B cell (primary cell): ENCODE data around the gene TCAP. TPM values are rescaled to one million over a fixed set of nuclear protein-coding genes. Genes with fewer than 3 reads are reported as not detected.

Experiments used
- ATAC-seq: fragments of 200-7000 bp; cut with Tn5 transposase; one replicate; pipeline ENCODE4 v1.10.0; 2021; ENCODE audit warnings: low read depth, mild to moderate bottlenecking, moderate number of reproducible peaks, moderate library complexity
- CTCF ChIA-PET: fragments of 350-600 bp; sonication (Branson Sonifier 250); formaldehyde crosslinking; loops from one replicate; lab custom pipeline; 2021; ENCODE audit warnings: antibody characterized with exemption, inconsistent platforms; lab: Charles Lee
- POLR2A ChIA-PET: fragments of 350-600 bp; sonication (Branson Sonifier 250); formaldehyde crosslinking; loops from one replicate; lab custom pipeline; 2021; ENCODE audit warnings: antibody characterized with exemption; lab: Charles Lee
- DNase-seq: peaks from one replicate; pipeline ENCODE4 v3.0.0; 2013
- H2AFZ ChIP-seq: 2 replicates; pipeline ENCODE4 v1.6.1; 2012; ENCODE audit warnings: mild to moderate bottlenecking, low read depth, low read length; ENCODE audit not compliant: insufficient read depth, poor library complexity, severe bottlenecking
- H3K27ac ChIP-seq, 2 donors: 1 replicate in 1 of 2; 2 replicates in 1 of 2; pipeline ENCODE4 v1.5.1; 2012 to 2013; ENCODE audit warnings: low read length in 2 of 2, mild to moderate bottlenecking in 2 of 2, moderate library complexity in 1 of 2
- H3K27me3 ChIP-seq, 4 experiments: fragments of 200-600 bp in 1 of 4; sonication (generic) in 1 of 4; replicated peaks in 1 of 4; 1 replicate in 2 of 4; 2 replicates in 2 of 4; pipeline versions ENCODE4 v1.6.1 to v1.7.0; 2013 to 2016; ENCODE audit warnings: low read length in 3 of 4, mild to moderate bottlenecking in 2 of 4, mixed read lengths in 1 of 4, moderate library complexity in 1 of 4; ENCODE audit not compliant: insufficient read depth in 4 of 4, control insufficient read depth in 3 of 4; ENCODE audit errors: control extremely low read depth in 1 of 4
- H3K36me3 ChIP-seq, 2 experiments: replicated peaks in 1 of 2; 1 replicate in 1 of 2; 2 replicates in 1 of 2; pipeline versions ENCODE4 v1.6.1 to v1.7.1; 2013; ENCODE audit warnings: low read length in 1 of 2; ENCODE audit not compliant: insufficient read depth in 2 of 2, control insufficient read depth in 1 of 2; ENCODE audit errors: control extremely low read depth in 1 of 2, extremely low read depth in 1 of 2
- H3K4me1 ChIP-seq, 2 donors: fragments of 200-600 bp in 1 of 2; sonication (generic) in 1 of 2; 1 replicate in 1 of 2; 2 replicates in 1 of 2; pipeline versions ENCODE4 v1.5.1 to v1.6.1; 2013 to 2017; ENCODE audit warnings: low read length in 2 of 2; ENCODE audit not compliant: control insufficient read depth in 2 of 2, insufficient read depth in 2 of 2
- H3K4me2 ChIP-seq: replicated peaks from 2 replicates; pipeline ENCODE3; 2012; ENCODE audit warnings: mild to moderate bottlenecking, low read depth, low read length; ENCODE audit not compliant: poor library complexity, severe bottlenecking
- H3K4me3 ChIP-seq, 5 experiments: fragments of 200-600 bp in 1 of 5; sonication (generic) in 1 of 5; 1 replicate in 3 of 5; 2 replicates in 2 of 5; pipeline versions ENCODE4 v1.5.1 to v1.7.0; 2011 to 2016; ENCODE audit warnings: low read length in 4 of 5, mild to moderate bottlenecking in 4 of 5, low read depth in 2 of 5, control low read depth in 1 of 5, moderate library complexity in 1 of 5; ENCODE audit not compliant: insufficient read depth in 1 of 5; ENCODE audit errors: control extremely low read depth in 1 of 5, extremely low read depth in 1 of 5
- H3K79me2 ChIP-seq: fragments of 200-600 bp; sonication (generic); one replicate; pipeline ENCODE4 v1.6.0; 2016; ENCODE audit warnings: low read length; ENCODE audit not compliant: control insufficient read depth, insufficient read depth
- H3K9ac ChIP-seq: fragments of 200-600 bp; sonication (generic); 2 replicates; pipeline ENCODE4 v1.6.1; 2017; ENCODE audit warnings: mild to moderate bottlenecking, low read length, moderate library complexity
- H3K9me3 ChIP-seq, 3 donors: one replicate each; pipeline versions ENCODE4 v1.6.1 to v1.7.1; 2013; ENCODE audit warnings: low read length in 2 of 3; ENCODE audit not compliant: control insufficient read depth in 2 of 3, insufficient read depth in 1 of 3; ENCODE audit errors: control extremely low read depth in 1 of 3
- H4K20me1 ChIP-seq: 2 replicates; pipeline ENCODE4 v1.6.0; 2012; ENCODE audit warnings: mild to moderate bottlenecking, low read length; ENCODE audit not compliant: insufficient read depth, control insufficient read depth, poor library complexity, severe bottlenecking
- H3K27ac Mint-ChIP-seq: one replicate; pipeline ENCODE4 v1.8.0; 2021; ENCODE audit warnings: mixed read lengths
- H3K27me3 Mint-ChIP-seq: one replicate; pipeline ENCODE4 v1.8.0; 2021; ENCODE audit warnings: mixed read lengths
- H3K4me1 Mint-ChIP-seq: one replicate; pipeline ENCODE4 v1.8.0; 2021; ENCODE audit warnings: mixed read lengths
- H3K4me3 Mint-ChIP-seq: one replicate; pipeline ENCODE4 v1.8.0; 2021; ENCODE audit warnings: mixed read lengths
- H3K9me3 Mint-ChIP-seq: one replicate; pipeline ENCODE4 v1.8.0; 2022; ENCODE audit warnings: mixed read lengths; ENCODE audit not compliant: insufficient read depth
- CTCF ChIP-seq: fragments of 200-600 bp; IDR thresholded peaks from one replicate; pipeline ENCODE4 v1.8.0; 2022; ENCODE audit warnings: antibody characterized with exemption, mild to moderate bottlenecking
- EZH2 ChIP-seq: IDR thresholded peaks from 2 replicates; pipeline ENCODE4 v1.6.1; 2012; ENCODE audit warnings: borderline replicate concordance, low read depth, mild to moderate bottlenecking, moderate library complexity, low read length; ENCODE audit not compliant: insufficient read depth, poor library complexity, severe bottlenecking
- WGBS: methylation state at CpG from one replicate; pipeline ENCODE4 v1.1.5; 2013; ENCODE audit warnings: missing lambda C conversion rate; ENCODE audit not compliant: insufficient coverage; 5-methylcytosine and 5-hydroxymethylcytosine counted together
- intact Hi-C: fragments of 100-400 bp; cut with micrococcal nuclease; formaldehyde crosslinking; loops from one replicate; pipeline ENCODE4 v1.10.0; 2022
- polyA plus RNA-seq: library from polyadenylated mRNA; depleted of rRNA; stranded (reverse); fragments of >200 nt; gene quantifications from 2 replicates; pipeline ENCODE4 v1.2.3, GENCODE V29; 2012
- total RNA-seq, 2 donors: library from RNA; stranded (reverse); fragments of 120-200 nt in 1 of 2; gene quantifications; 1 replicate in 1 of 2; 2 replicates in 1 of 2; pipeline versions ENCODE4 v1.2.3 to v1.2.4, GENCODE V29; 2013 to 2022

The TCAP gene
- total and polyA plus RNA-seq, 2 donors (not counting 1 experiment from before 2014, with no cell fraction given), result 3.8 to 5.1 TPM

GRCh38 chr17:39694593-39694992 lies 29.4 kb downstream of the TCAP start:
- H3K4me2 ChIP-seq, result no peak overlapping the region
- H3K4me1 Mint-ChIP-seq, result peaks cover 2% of the 10 kb centered on the region
- 96% methylated on average over 4 of the region's 5 CpGs for WGBS

GRCh38 chr17:39695089-39695474 lies 29.9 kb downstream of the TCAP start:
- intact Hi-C loops, result no loop called here
- H3K79me2 ChIP-seq, result no peaks in the 10 kb centered on the region
- no peaks in the 10 kb centered on the region for H3K9me3 ChIP-seq
- Mint-ChIP-seq H3K27me3 (peaks cover 15% of the 10 kb centered on the region), H3K27ac (no peak overlapping the region), H3K9me3 (no peaks in the 10 kb centered on the region), H3K4me3 (no peak overlapping the region), H3K4me1 (peaks cover 5% of the 10 kb centered on the region)
- peaks cover 0 to 6% of the 10 kb centered on the region in 2 experiments for H3K36me3 ChIP-seq
- DNase-seq (no peak), ATAC-seq (no peak)
- no peak overlapping the region for H2AFZ ChIP-seq
- peaks cover 0 to 13% (median 7%) of the 10 kb centered on the region in 4 experiments for H3K27me3 ChIP-seq
- WGBS, result 100% methylated on average over 2 of the region's 2 CpGs
- no peak overlapping the region for H3K27ac ChIP-seq
- no peak overlapping the region for H3K9ac ChIP-seq
- H3K4me1 ChIP-seq, result peaks cover under 1 to 7% of the 10 kb centered on the region in 2 donors
- H3K4me3 ChIP-seq, result no peak overlapping the region
- TF ChIP-seq EZH2 (no peak), CTCF (no peak)
- no peak overlapping the region for H3K4me2 ChIP-seq
- CTCF ChIA-PET, result no interaction called here
- H4K20me1 ChIP-seq, result no peaks in the 10 kb centered on the region
- POLR2A ChIA-PET, result no interaction called here

More at GRCh38 chr17:39694593-39694992, 29.4 kb downstream of the TCAP start:
- H3K4me1 ChIP-seq, result peaks cover 0 to 2% of the 10 kb centered on the region in 2 donors
- DNase-seq (no peak), ATAC-seq (no peak)
- ChIA-PET POLR2A (no interaction called here), CTCF (interaction anchor here (1.2 kb wide), 1 partner anchor 71 kb away, joined by 4 read pairs; no protein-coding TSS in a partner anchor)
- H3K27ac ChIP-seq, result no peak overlapping the region
- no peak overlapping the region for H3K4me3 ChIP-seq
- H3K36me3 ChIP-seq, result peaks cover 0 to 6% of the 10 kb centered on the region in 2 experiments
- H3K27ac Mint-ChIP-seq, result no peak overlapping the region
- peaks cover 0 to 10% (median 4%) of the 10 kb centered on the region in 4 experiments for H3K27me3 ChIP-seq
- H3K27me3 Mint-ChIP-seq, result peaks cover 12% of the 10 kb centered on the region
- H3K9ac ChIP-seq, result no peak overlapping the region
- H3K9me3 ChIP-seq, result no peaks in the 10 kb centered on the region
- H3K9me3 Mint-ChIP-seq, result no peaks in the 10 kb centered on the region
- H4K20me1 ChIP-seq, result no peaks in the 10 kb centered on the region
- no peak overlapping the region for H3K4me3 Mint-ChIP-seq
- H2AFZ ChIP-seq, result no peak overlapping the region
- TF ChIP-seq CTCF, result no peak
- H3K79me2 ChIP-seq, result no peaks in the 10 kb centered on the region
- intact Hi-C loops, result no loop called here
